ENCODE results near the gene GPX6.

GRCh38 chr6:28511628-28512300, 3.8 kb downstream of the GPX6 start:
- TF ChIP-seq CTCF (IDR thresholded peaks at IDR 0.05; ENCODE audit: extremely low read depth in 1 of 2, insufficient read depth in 1 of 2, low read depth in 1 of 2, low read length in 2 of 2): no peak
- no peak for TF ChIP-seq EZH2 (IDR thresholded peaks at IDR 0.05; ENCODE audit: borderline replicate concordance, low read depth, low read length, severe bottlenecking)
- no peak for TF ChIP-seq FOS (IDR thresholded peaks at IDR 0.05; ENCODE audit: borderline replicate concordance, insufficient read depth, low read length)
- no peak for TF ChIP-seq POLR2AphosphoS5 (IDR thresholded peaks at IDR 0.05; ENCODE audit: insufficient read depth, low read depth, low read length)
- no peak for TF ChIP-seq POLR2A (IDR thresholded peaks at IDR 0.05; ENCODE audit: low read depth, low read length)
- no peak for TF ChIP-seq MAX (IDR thresholded peaks at IDR 0.05; ENCODE audit: insufficient read depth, insufficient read length)
- no peak for TF ChIP-seq MYC (IDR thresholded peaks at IDR 0.05; ENCODE audit: low read depth, low read length)
- TF ChIP-seq GATA2 (IDR thresholded peaks at IDR 0.05; ENCODE audit: insufficient read depth, insufficient read length, low read depth, low read length): no peak
- TF ChIP-seq JUN (IDR thresholded peaks at IDR 0.05; ENCODE audit: borderline replicate concordance, insufficient read depth, insufficient read length, low read depth): no peak

Measured in endothelial cell of umbilical vein (primary cell).